Heart left ventricle (tissue), 13 donors: ENCODE data around the gene NFIB.

Experiments
- CTCF ChIP-seq, 12 donors: fragments of 200-600 bp; sonication (generic) in 4 of 12; IDR thresholded peaks; one replicate each; pipeline versions ENCODE4 v1.5.0 to v1.8.0; 2018 to 2022; ENCODE audit warnings: antibody characterized with exemption in 12 of 12, mild to moderate bottlenecking in 5 of 12
- POLR2A ChIP-seq, 2 donors: fragments of 450-650 bp; IDR thresholded peaks; one replicate each; pipeline ENCODE4 v1.6.1; 2017; ENCODE audit warnings: antibody characterized with exemption in 2 of 2, mild to moderate bottlenecking in 2 of 2, moderate library complexity in 2 of 2
- donor health status: ischemic (EF 13 %, LVEDD 7.1; RV severe dilation, severe dysfunction).
- donor health status: DM: no; HTN: yes; CAD: no.
- donor health status: DM: no; HTN: no; CAD: no.
- donor health status: ischemic (EF 25% LVEDD 6.9; RV normal size, moderate dysfunction).
- donor health status: ischemic (EF 25% LVEDD 5.7; RV mildly dilated, moderate dysfunction).
- donor health status: ischemic (EF 35%, LVEDD 5.7; RV mildly dilated, moderate dysfunction).
- donor health status: nonischemic (EF 11% LVEDD 7.7; RV severe dilation, severe dysfunction).
- donor health status: DM: yes; HTN: yes; CAD: no.
- donor health status: PGD.
- donor health status: ischemic (EF 29% LVEDD 5.4; RV normal size, mild dysfunction).
- donor health status: nonischemic (EF 23%, LVEDD 6.1; RV moderate dilation, normal function).

GRCh38 chr9:14135421-14135820 lies 178.5 kb downstream of the NFIB start:
- TF ChIP-seq POLR2A (IDR thresholded peaks at IDR 0.05) (no peak), CTCF (IDR thresholded peaks at IDR 0.05) (no peak)
